ENCODE measurements around the gene HSFX1.
"Not testable (repeated sequence)": the region's sequence is repeated elsewhere in the genome, so short reads cannot be mapped to it uniquely, and the experiment has no call there.

The HSFX1 gene

GRCh38 chrX:149773768-149774167 is at the start of gene HSFX1:
HSFX1 (plus strand) TSS chrX:149774068; CDS start chrX:149774682, 614 bp downstream.
- DNase-seq (ENCODE audit: low spot score), result not testable (repeated sequence)

GRCh38 chrX:149727308-149727707 is 46.6 kb upstream of the HSFX1 start:
- DNase-seq (ENCODE audit: low spot score), result not testable (repeated sequence)

- not testable (repeated sequence) for DNase-seq (ENCODE audit: low spot score)
Measured at GRCh38 chrX:149742269-149742668, 31.6 kb upstream of the HSFX1 start.

DNA sequence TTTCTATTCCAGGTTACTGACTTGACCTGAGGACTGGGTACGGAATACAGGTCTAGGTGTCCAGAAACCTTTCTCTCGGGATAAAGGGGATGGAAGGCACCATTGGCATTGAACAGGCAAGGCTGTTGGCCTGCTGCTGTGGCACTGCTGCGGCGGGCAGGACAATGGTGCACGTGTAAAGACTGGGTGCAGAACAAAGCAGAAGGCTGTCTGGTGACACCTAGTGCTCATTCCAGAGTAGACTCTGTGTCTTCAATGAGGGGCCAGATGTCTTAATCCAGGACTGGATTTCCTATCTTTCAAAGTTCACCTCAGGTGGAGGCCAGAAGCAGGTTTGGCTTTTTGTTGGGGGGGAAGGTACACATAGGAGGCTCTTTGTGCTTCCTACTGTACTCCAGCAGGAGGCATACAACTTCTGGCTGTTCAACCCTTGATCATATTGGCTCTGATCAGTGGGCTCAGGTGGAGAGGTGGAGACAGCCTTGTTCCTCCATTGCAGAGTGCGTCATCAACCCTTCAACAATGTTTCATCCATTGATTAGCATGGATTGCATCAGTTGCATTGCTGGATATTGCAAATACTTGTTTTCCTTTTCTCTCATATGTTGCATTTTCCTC is 27.4 kb upstream of the HSFX1 start:
- not testable (repeated sequence) for DNase-seq (ENCODE audit: low spot score)

GRCh38 chrX:149757206-149758067 is 16.4 kb upstream of the HSFX1 start:
- DNase-seq (ENCODE audit: low spot score), result no peak

DNA sequence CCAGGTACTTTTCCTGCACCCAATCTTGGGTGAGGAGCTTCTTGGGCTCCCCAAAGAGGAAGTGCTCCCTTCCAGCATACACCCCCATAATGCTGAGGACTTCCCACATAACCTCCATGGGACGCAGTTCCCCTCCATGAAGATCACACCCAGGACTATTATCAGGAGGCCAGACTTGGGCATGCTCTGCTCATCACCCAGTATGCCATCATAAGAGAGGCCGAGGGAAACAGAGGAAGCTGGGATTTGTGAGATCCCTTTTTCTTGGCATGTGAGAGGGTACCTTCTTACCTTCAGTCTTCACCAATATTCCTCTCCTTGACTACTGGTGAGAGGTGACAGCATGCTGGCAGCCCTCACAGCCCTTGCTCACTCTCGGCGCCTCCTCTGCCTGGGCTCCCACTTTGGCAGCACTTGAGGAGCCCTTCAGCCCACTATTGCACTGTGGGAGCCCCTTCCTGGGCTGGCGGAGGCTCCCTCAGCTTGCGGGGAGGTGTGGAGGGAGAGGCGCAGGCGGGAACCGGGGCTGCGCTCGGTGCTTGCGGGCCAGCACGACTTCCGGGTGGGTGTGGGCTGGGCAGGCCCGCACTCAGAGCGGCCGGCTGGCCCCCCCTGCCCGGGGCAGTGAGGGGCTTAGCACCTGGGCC is 15.7 kb upstream of the HSFX1 start:
- no peak for DNase-seq (ENCODE audit: low spot score)

GRCh38 chrX:149758715-149759078 is 15.2 kb upstream of the HSFX1 start:
- not testable (repeated sequence) for DNase-seq (ENCODE audit: low spot score)

DNA sequence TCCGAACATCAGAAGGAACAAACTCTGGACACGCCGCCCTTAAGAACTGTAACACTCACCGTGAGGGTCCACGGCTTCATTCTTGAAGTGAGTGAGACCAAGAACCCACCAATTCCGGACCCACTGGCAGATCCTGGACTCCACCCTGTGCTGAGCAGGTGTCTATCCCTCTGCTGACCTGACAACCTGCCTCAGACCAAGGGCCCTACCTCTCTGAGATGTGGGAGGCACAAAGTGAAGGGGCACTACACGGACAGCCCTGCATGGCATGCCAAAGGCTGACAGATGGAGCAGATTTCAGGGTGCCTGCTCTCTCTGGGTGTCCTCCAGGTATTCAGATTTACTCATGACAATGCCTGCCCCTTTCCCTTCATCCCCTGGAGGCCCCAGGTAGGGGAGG is 14.0 kb upstream of the HSFX1 start:
- no peak for DNase-seq (ENCODE audit: low spot score)

DNA sequence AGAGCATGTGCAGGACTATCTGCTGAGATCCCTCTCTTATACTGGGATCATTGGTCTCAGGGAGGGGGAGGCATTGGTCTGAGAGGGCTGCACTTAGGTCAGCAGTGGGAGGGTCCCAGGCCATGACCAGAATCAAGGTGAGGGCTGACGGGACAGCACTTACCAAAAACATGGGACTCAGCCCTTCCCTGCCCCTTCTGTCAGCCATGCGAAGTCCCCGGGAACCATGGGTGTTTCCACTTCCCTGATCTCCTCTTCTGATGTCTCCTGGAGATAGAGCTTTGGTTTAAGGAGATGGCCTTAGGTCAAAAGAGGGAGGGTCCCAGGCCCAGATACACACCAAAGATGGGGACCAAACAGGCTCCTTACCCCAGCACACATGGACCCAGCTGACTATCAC is 12.9 kb upstream of the HSFX1 start:
- DNase-seq (ENCODE audit: low spot score), result no peak

- not testable (repeated sequence) for DNase-seq (ENCODE audit: low spot score)
Measured at GRCh38 chrX:149761858-149762674, 11.8 kb upstream of the HSFX1 start.

DNA sequence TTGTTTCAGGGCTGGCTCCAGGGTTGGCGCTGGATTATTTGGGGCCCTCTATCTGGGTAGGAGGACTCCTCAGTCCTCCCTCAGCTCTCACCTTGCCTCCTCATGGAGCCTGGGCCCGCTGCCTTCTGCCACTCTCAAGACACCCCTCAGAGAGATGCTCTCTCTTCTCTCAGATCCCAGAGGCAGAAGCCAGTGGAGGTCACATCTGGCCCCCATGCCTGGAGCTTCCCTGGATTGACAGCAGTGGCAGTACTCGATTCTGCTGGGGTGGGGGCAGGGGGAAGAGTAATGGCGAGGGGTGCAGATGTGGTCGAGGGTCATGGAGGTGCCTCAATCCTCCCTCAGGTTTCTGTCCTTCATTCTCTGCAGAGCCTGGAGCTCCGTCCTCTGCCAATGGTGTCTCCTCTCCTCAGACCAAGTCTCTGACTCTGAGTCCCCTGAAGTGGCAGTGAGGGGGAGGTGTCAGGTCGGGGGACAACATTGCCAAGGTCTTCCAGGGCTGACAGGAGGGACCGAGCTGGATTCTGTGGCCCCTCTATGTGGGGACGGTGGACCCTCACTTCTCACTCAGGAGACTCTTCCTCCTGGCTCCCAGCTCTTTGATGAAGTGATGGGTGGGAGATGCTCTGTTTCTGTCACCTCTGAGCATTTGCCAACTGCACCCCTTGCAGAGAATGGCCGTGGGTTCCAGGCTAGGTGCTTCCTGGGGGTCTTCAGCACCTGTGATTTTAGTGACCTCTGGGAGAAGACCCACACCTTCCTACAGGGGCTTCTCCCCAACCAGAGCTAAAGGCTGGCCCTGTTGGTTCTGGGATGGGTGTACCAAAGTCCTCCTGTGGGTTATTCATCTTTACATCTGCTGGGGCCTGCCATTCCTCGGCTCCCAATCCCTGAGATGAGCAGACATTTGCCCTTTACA is 10.9 kb upstream of the HSFX1 start:
- DNase-seq (ENCODE audit: low spot score), result no peak

GRCh38 chrX:149770344-149770743 is 3.5 kb upstream of the HSFX1 start:
- not testable (repeated sequence) for DNase-seq (ENCODE audit: low spot score)

- not testable (repeated sequence) for DNase-seq (ENCODE audit: low spot score)
Measured at GRCh38 chrX:149773026-149773425, 842 bp upstream of the HSFX1 start.

DNA sequence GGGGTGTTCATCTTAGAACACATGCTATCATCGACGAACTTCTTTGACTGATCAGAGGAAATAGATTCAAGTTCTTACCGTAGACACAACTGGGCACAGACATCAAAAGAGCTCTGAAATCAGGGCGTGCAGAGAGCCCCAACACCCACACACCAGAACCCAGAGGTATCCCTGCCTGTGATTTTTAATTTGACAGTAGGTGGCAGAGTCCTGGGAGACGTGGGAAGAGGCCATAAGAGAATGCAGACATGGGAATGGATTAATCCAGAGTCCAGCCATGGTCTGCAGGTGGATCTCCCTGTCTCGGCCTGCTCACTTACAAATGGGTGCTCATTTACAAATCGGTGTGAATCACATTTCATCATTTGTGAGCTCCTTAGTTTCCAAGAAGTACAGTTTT is 4.1 kb downstream of the HSFX1 start:
- DNase-seq (ENCODE audit: low spot score), result not testable (repeated sequence)

- DNase-seq (ENCODE audit: low spot score), result not testable (repeated sequence)
Measured at GRCh38 chrX:149781727-149782126, 7.9 kb downstream of the HSFX1 start, which contains the start of gene MAGEA9. MAGEA9 (plus strand) TSS chrX:149781930; CDS start chrX:149786211, 4,281 bp downstream.

- DNase-seq (ENCODE audit: low spot score), result not testable (repeated sequence)
Measured at GRCh38 chrX:149795531-149795930, 21.7 kb downstream of the HSFX1 start.

DNA sequence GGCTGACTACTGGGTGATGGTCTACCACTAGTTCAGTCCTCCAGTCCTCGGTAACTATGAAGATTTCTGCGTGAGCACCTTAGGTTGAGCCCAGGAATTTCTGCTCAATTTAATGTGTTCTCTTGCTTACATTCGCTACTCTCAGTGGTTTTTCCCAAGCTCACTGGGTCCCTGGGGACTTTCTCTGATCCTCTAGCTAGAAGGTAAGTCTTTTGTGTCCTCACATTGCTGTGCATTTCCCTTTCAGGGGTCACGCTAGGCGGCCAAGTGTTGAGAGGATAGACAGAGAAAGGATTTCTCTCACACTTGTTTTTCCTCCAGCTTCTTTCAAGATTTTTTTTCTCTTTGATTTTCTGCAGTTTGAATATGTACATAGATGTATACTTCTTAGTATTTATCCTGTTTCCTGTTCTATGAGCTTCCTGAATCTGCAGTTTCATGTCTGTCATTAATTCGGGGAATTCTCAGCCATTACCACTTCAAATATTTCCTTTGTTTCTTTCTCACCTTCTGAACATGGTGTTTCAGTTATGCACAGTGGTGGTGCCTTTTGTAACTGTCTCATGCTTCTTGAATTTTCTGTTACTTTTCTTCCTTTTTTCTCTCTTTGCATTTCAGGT is 25.3 kb downstream of the HSFX1 start:
- DNase-seq (ENCODE audit: low spot score), result peak; percentile 1

GRCh38 chrX:149799938-149800337 is 26.1 kb downstream of the HSFX1 start:
- DNase-seq (ENCODE audit: low spot score), result no peak

DNA sequence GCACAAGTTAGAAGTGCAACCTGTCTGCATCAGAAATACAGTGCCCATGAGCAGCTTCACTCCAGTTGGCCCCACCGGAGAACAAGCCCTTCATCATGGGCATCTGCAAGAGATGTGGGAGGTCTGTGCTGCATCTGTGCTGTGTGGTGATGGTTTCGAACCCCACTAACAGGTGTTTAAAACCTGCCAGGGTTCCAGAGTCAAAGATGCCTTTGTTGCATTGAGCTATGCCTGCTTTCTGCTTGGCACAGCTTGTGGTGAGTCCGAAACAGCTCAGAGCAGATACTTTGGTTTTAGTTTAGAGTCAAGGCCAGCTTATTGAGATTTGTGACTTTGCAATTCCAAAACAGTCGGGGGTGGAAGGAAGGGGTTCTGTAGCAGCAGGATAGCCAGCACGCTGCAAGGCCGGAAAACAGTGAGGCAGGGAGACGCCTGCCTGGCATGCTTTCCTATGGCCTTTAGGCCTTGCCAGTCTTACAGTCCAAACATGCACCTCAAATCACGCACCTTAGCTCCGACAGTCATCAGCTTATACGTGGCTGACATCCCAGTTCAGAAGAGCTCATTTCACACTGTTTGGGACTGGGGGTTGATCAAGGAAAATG is 29.7 kb downstream of the HSFX1 start:
- DNase-seq (ENCODE audit: low spot score), result no peak

- DNase-seq (ENCODE audit: low spot score), result no peak
Measured at GRCh38 chrX:149804102-149804501, 30.2 kb downstream of the HSFX1 start.

Data from CD4-positive, alpha-beta T cell treated with Interleukin-15 for 4 hours (primary cell).